22Rv1 (cell line): ENCODE measurements around the gene FAU.

Experiments used
- H3K27ac ChIP-seq: fragments of 450-650 bp; 2 replicates; pipeline ENCODE4 v1.5.1; 2017
- ZFX ChIP-seq: fragments of 450-650 bp; IDR thresholded peaks from 2 replicates; pipeline ENCODE4 v1.6.1; 2017; ENCODE audit warnings: antibody characterized with exemption, borderline replicate concordance
- TF ChIP-seq, protein P1 (sequence below): fragments of 450-650 bp; IDR thresholded peaks from 2 replicates; pipeline ENCODE4 v1.5.1; 2017; ENCODE audit warnings: mild to moderate bottlenecking

FAU gene

GRCh38 chr11:65121865-65122696 lies at the start of gene FAU, which contains the start of gene MRPL49:
FAU (minus strand) TSS chr11:65122134; CDS start chr11:65121813, 321 bp downstream.
MRPL49 (plus strand) TSS chr11:65122321; CDS start chr11:65122347, 26 bp downstream.
- TF ChIP-seq ZFX = no peak
- TF ChIP-seq, protein P1, sequence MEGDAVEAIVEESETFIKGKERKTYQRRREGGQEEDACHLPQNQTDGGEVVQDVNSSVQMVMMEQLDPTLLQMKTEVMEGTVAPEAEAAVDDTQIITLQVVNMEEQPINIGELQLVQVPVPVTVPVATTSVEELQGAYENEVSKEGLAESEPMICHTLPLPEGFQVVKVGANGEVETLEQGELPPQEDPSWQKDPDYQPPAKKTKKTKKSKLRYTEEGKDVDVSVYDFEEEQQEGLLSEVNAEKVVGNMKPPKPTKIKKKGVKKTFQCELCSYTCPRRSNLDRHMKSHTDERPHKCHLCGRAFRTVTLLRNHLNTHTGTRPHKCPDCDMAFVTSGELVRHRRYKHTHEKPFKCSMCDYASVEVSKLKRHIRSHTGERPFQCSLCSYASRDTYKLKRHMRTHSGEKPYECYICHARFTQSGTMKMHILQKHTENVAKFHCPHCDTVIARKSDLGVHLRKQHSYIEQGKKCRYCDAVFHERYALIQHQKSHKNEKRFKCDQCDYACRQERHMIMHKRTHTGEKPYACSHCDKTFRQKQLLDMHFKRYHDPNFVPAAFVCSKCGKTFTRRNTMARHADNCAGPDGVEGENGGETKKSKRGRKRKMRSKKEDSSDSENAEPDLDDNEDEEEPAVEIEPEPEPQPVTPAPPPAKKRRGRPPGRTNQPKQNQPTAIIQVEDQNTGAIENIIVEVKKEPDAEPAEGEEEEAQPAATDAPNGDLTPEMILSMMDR = no peak
- peak within 1 kb of the TSS; percentile 99 for H3K27ac ChIP-seq

- H3K27ac ChIP-seq = no peak within 1 kb of the TSS
- no peak for TF ChIP-seq ZFX
- TF ChIP-seq, protein P1 = no peak
These were observed 48.2 kb upstream of the FAU start, which contains the start of gene SPDYC for GRCh38 chr11:65170058-65170534. SPDYC (plus strand) TSS chr11:65170233; CDS start chr11:65171358, 1,125 bp downstream.

DNA sequence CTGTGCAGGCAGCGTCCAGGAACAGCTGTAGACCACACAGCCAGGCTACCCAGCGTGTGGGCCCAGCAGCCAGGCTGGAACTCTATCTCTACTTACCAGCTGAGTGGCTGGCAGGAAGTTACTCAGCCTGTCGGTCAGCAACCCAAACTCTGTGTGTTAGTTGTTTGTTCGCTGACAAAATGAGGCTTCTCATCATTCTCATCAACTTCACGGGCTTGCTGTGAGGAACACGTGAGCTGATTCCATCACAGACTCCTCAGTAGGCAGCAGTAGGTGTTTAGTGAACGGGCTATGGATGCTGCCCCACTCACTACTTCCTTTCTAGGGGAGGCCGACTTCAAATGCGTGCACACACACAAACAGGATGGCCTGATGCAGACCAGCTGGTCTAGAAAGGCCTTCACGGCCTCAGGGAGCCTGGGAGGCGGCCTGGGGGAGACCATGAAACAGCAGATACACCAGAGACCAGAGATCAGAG lies 47.3 kb upstream of the FAU start:
- TF ChIP-seq, protein P1 = no peak
- TF ChIP-seq ZFX = no peak
- H3K27ac ChIP-seq = no peak overlapping the region

GRCh38 chr11:65167656-65168055 lies 45.7 kb upstream of the FAU start:
- TF ChIP-seq ZFX = no peak
- TF ChIP-seq, protein P1 = no peak

DNA sequence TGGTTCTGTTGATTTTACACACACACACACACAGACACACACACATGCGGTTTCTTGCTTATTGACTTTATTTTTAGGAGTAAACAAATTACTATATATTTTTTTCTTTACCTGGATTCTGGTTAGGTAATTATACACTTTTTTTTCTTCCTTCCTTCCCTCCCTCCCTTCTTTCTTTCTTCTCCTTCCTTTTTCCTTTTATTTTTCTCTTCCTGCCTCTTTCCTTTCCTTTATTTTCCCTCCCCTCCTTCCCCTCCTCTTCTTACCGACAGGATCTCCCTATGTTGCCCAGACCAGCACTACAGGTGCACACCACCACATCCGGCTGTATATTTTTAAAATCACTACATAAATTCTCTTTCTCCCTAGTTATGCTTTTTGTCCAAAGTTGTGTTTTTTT lies 45.0 kb upstream of the FAU start:
- TF ChIP-seq, protein P1 = no peak
- TF ChIP-seq ZFX = no peak
- H3K27ac ChIP-seq = no peak overlapping the region

More at GRCh38 chr11:65167656-65168055, 45.7 kb upstream of the FAU start:
- no peak overlapping the region for H3K27ac ChIP-seq

- no peak for TF ChIP-seq ZFX
- TF ChIP-seq, protein P1 = no peak
- H3K27ac ChIP-seq = no peak overlapping the region
These were observed 43.7 kb upstream of the FAU start for GRCh38 chr11:65165410-65166317.
